HG02588 (cell line): ENCODE results near the gene CFAP53.
"Not testable (repeated sequence)": the region's sequence is repeated elsewhere in the genome, so short reads cannot be mapped to it uniquely, and the experiment has no call there.

Experiments
- ATAC-seq: cut with Tn5 transposase; IDR thresholded peaks from one replicate; pipeline ENCODE4 v1.9.1; 2021; ENCODE audit warnings: mild to moderate bottlenecking, moderate library complexity; ENCODE audit not compliant: unreplicated experiment

Gene CFAP53

GRCh38 chr18:50274044-50274442 is 7.7 kb upstream of the CFAP53 start:
- no peak for ATAC-seq

- no peak for ATAC-seq
Measured at GRCh38 chr18:50273203-50274043, 7.1 kb upstream of the CFAP53 start.

- ATAC-seq: no peak
Measured at GRCh38 chr18:50272568-50272967, 6.3 kb upstream of the CFAP53 start.

GRCh38 chr18:50268022-50268747 is 1.9 kb upstream of the CFAP53 start:
- peak; percentile 71 for ATAC-seq

- ATAC-seq: no peak
Measured at GRCh38 chr18:50262977-50263376, 3.3 kb downstream of the CFAP53 start.

GRCh38 chr18:50250935-50251334 is 15.4 kb downstream of the CFAP53 start:
- no peak for ATAC-seq

GRCh38 chr18:50249576-50249975 is 16.7 kb downstream of the CFAP53 start:
- ATAC-seq: no peak

GRCh38 chr18:50247561-50247960 is 18.7 kb downstream of the CFAP53 start:
- no peak for ATAC-seq

- not testable (repeated sequence) for ATAC-seq
Measured at GRCh38 chr18:50241768-50242167, 24.5 kb downstream of the CFAP53 start.

GRCh38 chr18:50240080-50240563 is 26.2 kb downstream of the CFAP53 start:
- ATAC-seq: no peak

GRCh38 chr18:50232419-50232818 is 33.9 kb downstream of the CFAP53 start:
- no peak for ATAC-seq

- ATAC-seq: no peak
Measured at GRCh38 chr18:50231621-50232020, 34.7 kb downstream of the CFAP53 start.

GRCh38 chr18:50220249-50220648 is 46.0 kb downstream of the CFAP53 start:
- ATAC-seq: not testable (repeated sequence)

- peak; percentile 57 for ATAC-seq
Measured at GRCh38 chr18:50218432-50219197, 47.7 kb downstream of the CFAP53 start.

- no peak for ATAC-seq
Measured at GRCh38 chr18:50209311-50209710, 57.0 kb downstream of the CFAP53 start.

- ATAC-seq: no peak
Measured at GRCh38 chr18:50207722-50208121, 58.6 kb downstream of the CFAP53 start.

- ATAC-seq: no peak
Measured at GRCh38 chr18:50203801-50204604, 62.3 kb downstream of the CFAP53 start.

GRCh38 chr18:50201476-50202018 is 64.7 kb downstream of the CFAP53 start:
- no peak for ATAC-seq

GRCh38 chr18:50199921-50200320 is 66.4 kb downstream of the CFAP53 start:
- no peak for ATAC-seq

GRCh38 chr18:50199346-50199855 is 66.9 kb downstream of the CFAP53 start:
- no peak for ATAC-seq
